Astrocyte (in vitro differentiated cells and primary cell): ENCODE data around the gene FKBP10. TPM values are rescaled to one million over a fixed set of nuclear protein-coding genes. Genes with fewer than 3 reads are reported as not detected.
A peak's percentile ranks its signal among the peaks of the same experiment; 100 is the strongest.

ENCODE experiments used
- DNase-seq: peaks from one replicate; pipeline ENCODE4 v3.0.0-alpha.2; 2010; ENCODE audit warnings: low read depth
- FAIRE-seq: peaks from 2 replicates; lab custom pipeline; 2011; peaks lifted over from hg19 to GRCh38; lab: Jason Lieb, UNC
- H2AFZ ChIP-seq: 2 replicates; pipeline ENCODE4 v1.6.0; 2012; ENCODE audit warnings: low read depth, low read length, inconsistent platforms
- H3K27ac ChIP-seq: 2 replicates; pipeline ENCODE4 v1.5.1; 2011; ENCODE audit warnings: low read depth, low read length, inconsistent platforms
- H3K27me3 ChIP-seq: 2 replicates; pipeline ENCODE4 v1.6.0; 2011; ENCODE audit warnings: low read length, inconsistent platforms; ENCODE audit not compliant: insufficient read depth
- H3K36me3 ChIP-seq: 2 replicates; pipeline ENCODE4 v1.5.1; 2011; ENCODE audit warnings: low read length, inconsistent platforms; ENCODE audit not compliant: insufficient read depth
- H3K4me1 ChIP-seq: 2 replicates; pipeline ENCODE4 v1.5.1; 2011; ENCODE audit warnings: low read length, inconsistent platforms; ENCODE audit not compliant: insufficient read depth
- H3K4me2 ChIP-seq: 2 replicates; pipeline ENCODE4 v1.6.0; 2012; ENCODE audit warnings: low read length, inconsistent platforms
- H3K4me3 ChIP-seq: 2 replicates; pipeline ENCODE4 v1.5.1; 2011; ENCODE audit warnings: low read depth, mild to moderate bottlenecking, low read length, inconsistent platforms; ENCODE audit not compliant: insufficient read depth
- H3K79me2 ChIP-seq: 2 replicates; pipeline ENCODE4 v1.6.0; 2012; ENCODE audit warnings: mild to moderate bottlenecking, low read length, inconsistent platforms; ENCODE audit not compliant: insufficient read depth
- H3K9ac ChIP-seq: 2 replicates; pipeline ENCODE4 v1.6.0; 2012; ENCODE audit warnings: mild to moderate bottlenecking, low read length, inconsistent platforms
- H3K9me3 ChIP-seq: 2 replicates; pipeline ENCODE4 v1.5.1; 2012; ENCODE audit warnings: low read depth, mild to moderate bottlenecking, low read length, inconsistent platforms; ENCODE audit not compliant: insufficient read depth
- H4K20me1 ChIP-seq: 2 replicates; pipeline ENCODE4 v1.6.0; 2012; ENCODE audit warnings: low read length, inconsistent platforms; ENCODE audit not compliant: insufficient read depth
- H3K27ac Mint-ChIP-seq: one replicate; pipeline ENCODE4 v1.8.0; 2021; ENCODE audit warnings: mild to moderate bottlenecking, mixed read lengths; ENCODE audit not compliant: unreplicated experiment
- H3K27me3 Mint-ChIP-seq: one replicate; pipeline ENCODE4 v1.8.0; 2021; ENCODE audit warnings: low read depth, mixed read lengths; ENCODE audit not compliant: unreplicated experiment
- H3K36me3 Mint-ChIP-seq: one replicate; pipeline ENCODE4 v1.8.0; 2021; ENCODE audit warnings: low read depth, mixed read lengths; ENCODE audit not compliant: unreplicated experiment
- H3K4me1 Mint-ChIP-seq: one replicate; pipeline ENCODE4 v1.8.0; 2021; ENCODE audit warnings: low read depth, mixed read lengths; ENCODE audit not compliant: unreplicated experiment
- H3K4me3 Mint-ChIP-seq: one replicate; pipeline ENCODE4 v1.8.0; 2021; ENCODE audit warnings: mild to moderate bottlenecking, moderate library complexity, mixed read lengths; ENCODE audit not compliant: unreplicated experiment
- H3K9me3 Mint-ChIP-seq: one replicate; pipeline ENCODE4 v1.8.0; 2021; ENCODE audit warnings: mild to moderate bottlenecking, mixed read lengths; ENCODE audit not compliant: unreplicated experiment
- CTCF ChIP-seq: IDR thresholded peaks from 2 replicates; pipeline ENCODE4 v1.5.1; 2011; ENCODE audit warnings: low read depth, mild to moderate bottlenecking, inconsistent platforms, low read length, moderate library complexity; ENCODE audit not compliant: insufficient read depth
- EZH2 ChIP-seq: IDR thresholded peaks from 2 replicates; pipeline ENCODE4 v1.6.1; 2012; ENCODE audit warnings: mild to moderate bottlenecking, low read length, inconsistent platforms; ENCODE audit not compliant: insufficient read depth
- total RNA-seq: library from RNA; stranded (reverse); gene quantifications from 2 replicates; pipeline ENCODE4 v1.2.1, GENCODE V29; 2021

FKBP10 gene
- total RNA-seq, 1 donor from 2014 or later: 446 TPM

- Histone ChIP-seq H3K4me2 (no peak overlapping the region), H3K27ac (no peak overlapping the region), H3K9me3 (no peaks in the 10 kb centered on the region), H2AFZ (no peak overlapping the region), H3K27me3 (no peaks in the 10 kb centered on the region), H3K4me3 (no peak overlapping the region), H3K4me1 (peaks cover 26% of the 10 kb centered on the region), H3K9ac (no peak overlapping the region), H3K79me2 (peaks cover 19% of the 10 kb centered on the region), H3K36me3 (peaks cover 3% of the 10 kb centered on the region), H4K20me1 (peaks cover 15% of the 10 kb centered on the region)
- Mint-ChIP-seq H3K4me3 (no peak overlapping the region), H3K27ac (peak overlapping the region; percentile 66), H3K36me3 (peaks cover 14% of the 10 kb centered on the region), H3K9me3 (no peaks in the 10 kb centered on the region), H3K4me1 (peaks cover 38% of the 10 kb centered on the region), H3K27me3 (no peaks in the 10 kb centered on the region)
- no peak for FAIRE-seq
- DNase-seq: no peak
- no peak for TF ChIP-seq CTCF
- TF ChIP-seq EZH2: no peak
Observed at GRCh38 chr17:41772218-41772585, 40.6 kb upstream of the FKBP10 start.

GRCh38 chr17:41772586-41773189 is 40.1 kb upstream of the FKBP10 start:
- H3K4me3 Mint-ChIP-seq: peak overlapping the region; percentile 34

More at GRCh38 chr17:41772586-41773189, 40.1 kb upstream of the FKBP10 start:
- no peak for TF ChIP-seq EZH2
- TF ChIP-seq CTCF: no peak
- H3K27me3 Mint-ChIP-seq: no peaks in the 10 kb centered on the region
- H3K36me3 Mint-ChIP-seq: peaks cover 14% of the 10 kb centered on the region
- H3K27ac ChIP-seq: peak overlapping the region; percentile 36
- peak overlapping the region; percentile 66 for H3K27ac Mint-ChIP-seq
- DNase-seq: no peak
- H2AFZ ChIP-seq: no peak overlapping the region
- no peaks in the 10 kb centered on the region for H3K9me3 Mint-ChIP-seq
- no peak overlapping the region for H3K9ac ChIP-seq
- no peaks in the 10 kb centered on the region for H3K27me3 ChIP-seq
- peaks cover 19% of the 10 kb centered on the region for H3K79me2 ChIP-seq
- peaks cover 39% of the 10 kb centered on the region for H3K4me1 Mint-ChIP-seq
- H3K4me2 ChIP-seq: peak overlapping the region; percentile 51
- peaks cover 31% of the 10 kb centered on the region for H3K4me1 ChIP-seq
- H3K4me3 ChIP-seq: no peak overlapping the region
- no peaks in the 10 kb centered on the region for H3K9me3 ChIP-seq
- H3K36me3 ChIP-seq: peaks cover 3% of the 10 kb centered on the region
- FAIRE-seq: no peak
- peaks cover 19% of the 10 kb centered on the region for H4K20me1 ChIP-seq
